ENCODE measurements around the gene MEAF6. TPM values are rescaled to one million over a fixed set of nuclear protein-coding genes. Genes with fewer than 3 reads are reported as not detected.

Gene MEAF6
- polyA plus RNA-seq, 3 donors from 2014 or later, result 147 to 185 (median 181) TPM

GRCh38 chr1:37478890-37479254, 35.7 kb downstream of the MEAF6 start:
- H3K9me3 Mint-ChIP-seq, result no peaks in the 10 kb centered on the region
- peak overlapping the region; percentile 98 to 99 (median 99) for H3K27ac Mint-ChIP-seq
- peak; percentile 74 to 76 (median 74) for DNase-seq
- peaks cover 19 to 55% (median 24%) of the 10 kb centered on the region in 3 donors for H3K27me3 Mint-ChIP-seq (ENCODE audit: low read depth in 3 of 3)
- H3K4me1 Mint-ChIP-seq, result peaks cover 63 to 73% of the 10 kb centered on the region in 2 donors
- H3K36me3 Mint-ChIP-seq, result peaks cover 2 to 31% (median 6%) of the 10 kb centered on the region in 3 donors
- H3K4me3 Mint-ChIP-seq, result peak overlapping the region; percentile 94 to 98 (median 95)

GRCh38 chr1:37478451-37478881, 36.1 kb downstream of the MEAF6 start:
- peaks cover 67 to 77% of the 10 kb centered on the region in 2 donors for H3K4me1 Mint-ChIP-seq
- H3K27me3 Mint-ChIP-seq (ENCODE audit: low read depth in 3 of 3), result peaks cover 23 to 59% (median 24%) of the 10 kb centered on the region in 3 donors
- peaks cover 2 to 31% (median 5%) of the 10 kb centered on the region in 3 donors for H3K36me3 Mint-ChIP-seq
- DNase-seq, result peak; percentile 61 to 66 (median 64)
- peak overlapping the region; percentile 98 to 99 (median 99) for H3K27ac Mint-ChIP-seq
- H3K4me3 Mint-ChIP-seq, result peak overlapping the region; percentile 94 to 98 (median 95)
- peaks cover 0 to 1% (median 0%) of the 10 kb centered on the region in 6 donors for H3K9me3 Mint-ChIP-seq

- H3K27ac Mint-ChIP-seq, result peak overlapping the region; percentile 98 to 99 (median 99)
- peaks cover 0 to 3% (median 0%) of the 10 kb centered on the region in 6 donors for H3K9me3 Mint-ChIP-seq
- peaks cover 72 to 82% of the 10 kb centered on the region in 2 donors for H3K4me1 Mint-ChIP-seq
- H3K4me3 Mint-ChIP-seq, result peak overlapping the region; percentile 94 to 98 (median 95)
- H3K36me3 Mint-ChIP-seq, result peaks cover 2 to 31% (median 5%) of the 10 kb centered on the region in 3 donors
- DNase-seq, result no peak
- H3K27me3 Mint-ChIP-seq (ENCODE audit: low read depth in 3 of 3), result peaks cover 26 to 62% (median 27%) of the 10 kb centered on the region in 3 donors
Measured at GRCh38 chr1:37477946-37478345, 36.6 kb downstream of the MEAF6 start.

GRCh38 chr1:37477198-37477931, 37.2 kb downstream of the MEAF6 start:
- Mint-ChIP-seq H3K4me1 (peaks cover 75 to 85% of the 10 kb centered on the region in 2 donors), H3K4me3 (peak overlapping the region; percentile 94 to 98 (median 95)), H3K9me3 (peaks cover 0 to 3% (median 0%) of the 10 kb centered on the region in 6 donors), H3K27me3 (ENCODE audit: low read depth in 3 of 3) (peaks cover 24 to 60% (median 27%) of the 10 kb centered on the region in 3 donors), H3K27ac (peak overlapping the region; percentile 98 to 99 (median 99)), H3K36me3 (peaks cover 2 to 28% (median 2%) of the 10 kb centered on the region in 3 donors)
- DNase-seq, result peak; percentile 80 to 86 (median 80)

GRCh38 chr1:37476460-37477197, 37.9 kb downstream of the MEAF6 start:
- H3K4me3 Mint-ChIP-seq, result peak overlapping the region; percentile 94 to 98 (median 95)
- DNase-seq, result peak in 1 of 3 donors; percentile 12
- H3K27me3 Mint-ChIP-seq (ENCODE audit: low read depth in 3 of 3), result peaks cover 21 to 57% (median 27%) of the 10 kb centered on the region in 3 donors
- H3K9me3 Mint-ChIP-seq, result peaks cover 0 to 3% (median 0%) of the 10 kb centered on the region in 6 donors
- H3K36me3 Mint-ChIP-seq, result peaks cover 0 to 24% (median 2%) of the 10 kb centered on the region in 3 donors
- peaks cover 78 to 87% of the 10 kb centered on the region in 2 donors for H3K4me1 Mint-ChIP-seq
- H3K27ac Mint-ChIP-seq, result peak overlapping the region; percentile 98 to 99 (median 99)

- DNase-seq, result no peak
- Mint-ChIP-seq H3K4me1 (peaks cover 80 to 82% of the 10 kb centered on the region in 2 donors), H3K4me3 (peak overlapping the region; percentile 94 to 98 (median 95)), H3K36me3 (peaks cover 0 to 19% (median 2%) of the 10 kb centered on the region in 3 donors), H3K27me3 (ENCODE audit: low read depth in 3 of 3) (peaks cover 20 to 52% (median 27%) of the 10 kb centered on the region in 3 donors), H3K9me3 (peaks cover 0 to 3% (median 0%) of the 10 kb centered on the region in 6 donors), H3K27ac (peak overlapping the region; percentile 98 to 99 (median 99))
Measured at GRCh38 chr1:37476087-37476452, 38.5 kb downstream of the MEAF6 start.

- Mint-ChIP-seq H3K4me1 (peaks cover 76 to 78% of the 10 kb centered on the region in 2 donors), H3K9me3 (peaks cover 0 to 3% (median 0%) of the 10 kb centered on the region in 6 donors)
- peak in 1 of 3 donors; percentile 23 for DNase-seq
Measured at GRCh38 chr1:37475380-37476086, 39.0 kb downstream of the MEAF6 start.

GRCh38 chr1:37474697-37475379, 39.7 kb downstream of the MEAF6 start:
- Mint-ChIP-seq H3K9me3 (peaks cover 0 to 3% (median 0%) of the 10 kb centered on the region in 6 donors), H3K36me3 (peaks cover 0 to 17% (median 2%) of the 10 kb centered on the region in 3 donors), H3K27me3 (ENCODE audit: low read depth in 3 of 3) (peaks cover 20 to 52% (median 27%) of the 10 kb centered on the region in 3 donors), H3K4me3 (peak overlapping the region; percentile 94 to 98 (median 95)), H3K27ac (peak overlapping the region; percentile 98 to 99 (median 99)), H3K4me1 (peaks cover 72 to 75% of the 10 kb centered on the region in 2 donors)
- DNase-seq, result peak in 1 of 3 donors; percentile 28

More at GRCh38 chr1:37475380-37476086, 39.0 kb downstream of the MEAF6 start:
- H3K27ac Mint-ChIP-seq, result peak overlapping the region; percentile 98 to 99 (median 99)
- H3K36me3 Mint-ChIP-seq, result peaks cover 0 to 17% (median 2%) of the 10 kb centered on the region in 3 donors
- H3K27me3 Mint-ChIP-seq (ENCODE audit: low read depth in 3 of 3), result peaks cover 20 to 52% (median 27%) of the 10 kb centered on the region in 3 donors
- H3K4me3 Mint-ChIP-seq, result peak overlapping the region; percentile 94 to 98 (median 95)

GRCh38 chr1:37474046-37474696, 40.4 kb downstream of the MEAF6 start, which contains the start of gene ZC3H12A:
ZC3H12A (plus strand) TSS chr1:37474580; CDS start chr1:37475497, 917 bp downstream.
- H3K4me3 Mint-ChIP-seq, result peak within 1 kb of the TSS; percentile 94 to 98 (median 95)
- peaks cover 16 to 47% (median 23%) of the 10 kb centered on the region in 3 donors for H3K27me3 Mint-ChIP-seq (ENCODE audit: low read depth in 3 of 3)
- peaks cover 0 to 17% (median 2%) of the 10 kb centered on the region in 3 donors for H3K36me3 Mint-ChIP-seq
- H3K9me3 Mint-ChIP-seq, result peaks cover 0 to 3% (median 0%) of the 10 kb centered on the region in 6 donors
- peak; percentile 94 to 96 (median 96) for DNase-seq
- peak within 1 kb of the TSS; percentile 98 to 99 (median 99) for H3K27ac Mint-ChIP-seq
- H3K4me1 Mint-ChIP-seq, result peaks cover 66 to 69% of the 10 kb centered on the region in 2 donors

- DNase-seq, result peak; percentile 63 to 75 (median 71)
- peaks cover 0 to 3% (median 0%) of the 10 kb centered on the region in 6 donors for H3K9me3 Mint-ChIP-seq
- H3K4me1 Mint-ChIP-seq, result peaks cover 60 to 62% of the 10 kb centered on the region in 2 donors
- peaks cover 13 to 41% (median 18%) of the 10 kb centered on the region in 3 donors for H3K27me3 Mint-ChIP-seq (ENCODE audit: low read depth in 3 of 3)
- peaks cover 0 to 16% (median 2%) of the 10 kb centered on the region in 3 donors for H3K36me3 Mint-ChIP-seq
- peak overlapping the region; percentile 86 to 94 (median 90) for H3K27ac Mint-ChIP-seq
- H3K4me3 Mint-ChIP-seq, result peak overlapping the region; percentile 75 to 98 (median 94)
Measured at GRCh38 chr1:37473431-37474045, 41.0 kb downstream of the MEAF6 start.

GRCh38 chr1:37472994-37473393, 41.6 kb downstream of the MEAF6 start:
- H3K27me3 Mint-ChIP-seq (ENCODE audit: low read depth in 3 of 3), result peaks cover 13 to 36% (median 18%) of the 10 kb centered on the region in 3 donors
- peak overlapping the region; percentile 75 to 98 (median 94) for H3K4me3 Mint-ChIP-seq
- peaks cover 0 to 12% (median 2%) of the 10 kb centered on the region in 3 donors for H3K36me3 Mint-ChIP-seq
- peaks cover 0 to 3% (median 0%) of the 10 kb centered on the region in 6 donors for H3K9me3 Mint-ChIP-seq
- no peak for DNase-seq
- peaks cover 54 to 57% of the 10 kb centered on the region in 2 donors for H3K4me1 Mint-ChIP-seq
- H3K27ac Mint-ChIP-seq, result peak overlapping the region; percentile 86 to 94 (median 90)
